Activated CD4-positive, alpha-beta memory T cell treated with anti-CD3 and anti-CD28 coated beads for 36 hours (primary cell): ENCODE results near the gene ALKBH6. TPM values are rescaled to one million over a fixed set of nuclear protein-coding genes. Genes with fewer than 3 reads are reported as not detected.

Source experiments
- CTCF ChIA-PET: fragments of 350-600 bp; sonication (Branson Sonifier 250); formaldehyde crosslinking; loops from one replicate; lab custom pipeline; 2021; ENCODE audit warnings: antibody characterized with exemption, inconsistent platforms; lab: Charles Lee
- POLR2A ChIA-PET: fragments of 350-600 bp; sonication (Branson Sonifier 250); formaldehyde crosslinking; loops from one replicate; lab custom pipeline; 2021; ENCODE audit warnings: antibody characterized with exemption; lab: Charles Lee
- DNase-seq: peaks from one replicate; pipeline ENCODE4 v3.0.0-alpha.2; 2020
- H3K27ac Mint-ChIP-seq: one replicate; pipeline ENCODE4 v1.8.0; 2021; ENCODE audit warnings: mixed read lengths
- H3K27me3 Mint-ChIP-seq: one replicate; pipeline ENCODE4 v1.8.0; 2021; ENCODE audit warnings: mixed read lengths
- H3K36me3 Mint-ChIP-seq: one replicate; pipeline ENCODE4 v1.8.0; 2021; ENCODE audit warnings: mixed read lengths
- H3K4me1 Mint-ChIP-seq: one replicate; pipeline ENCODE4 v1.8.0; 2021; ENCODE audit warnings: low read depth, mixed read lengths
- H3K4me3 Mint-ChIP-seq: one replicate; pipeline ENCODE4 v1.8.0; 2021; ENCODE audit warnings: mild to moderate bottlenecking, mixed read lengths
- H3K9me3 Mint-ChIP-seq: one replicate; pipeline ENCODE4 v1.8.0; 2021; ENCODE audit warnings: mixed read lengths
- intact Hi-C: fragments of 100-400 bp; cut with micrococcal nuclease; formaldehyde crosslinking; loops from one replicate; pipeline ENCODE4 v1.15.1; 2023
- total RNA-seq, 2 experiments: library from RNA; stranded (reverse); gene quantifications; one replicate each; pipeline ENCODE4 v1.2.3, GENCODE V29; 2021

The ALKBH6 gene
- 10 to 100 TPM; 40.9 to 44.7 TPM for total RNA-seq

- H3K27ac Mint-ChIP-seq, result peak within 1 kb of the TSS; percentile 95
- CTCF ChIA-PET, result interaction anchor here (0.7 to 1.3 kb wide), 3 partner anchors 17 to 959 kb away, joined by 3 to 5 read pairs (median 5); no protein-coding TSS in a partner anchor
- no peaks in the 10 kb centered on the region for H3K9me3 Mint-ChIP-seq
- peak within 1 kb of the TSS; percentile 99 for H3K4me3 Mint-ChIP-seq
- POLR2A ChIA-PET, result interaction anchor here (1.2 to 1.7 kb wide), 5 partner anchors 20 to 114 kb away, joined by 3 to 12 read pairs (median 4); partner anchors contain the start of genes POLR2I, SDHAF1, THAP8 and WDR62
- H3K4me1 Mint-ChIP-seq, result peaks cover 37% of the 10 kb centered on the region
- H3K36me3 Mint-ChIP-seq, result peaks cover 4% of the 10 kb centered on the region
- H3K27me3 Mint-ChIP-seq, result no peaks in the 10 kb centered on the region
- intact Hi-C loops, result loop anchor here (1.0 to 2.0 kb wide), 3 partner anchors 19 to 101 kb away; partner anchors contain the start of genes SDHAF1, TBCB, THAP8 and WDR62
- peak; percentile 100 for DNase-seq
Measured at GRCh38 chr19:36014012-36014924, at the start of gene ALKBH6. ALKBH6 (minus strand) TSS chr19:36014213; CDS start chr19:36013397, 816 bp downstream.

GRCh38 chr19:36061367-36061766, 47.4 kb upstream of the ALKBH6 start:
- Mint-ChIP-seq H3K36me3 (peaks cover 28% of the 10 kb centered on the region), H3K4me1 (peaks cover 2% of the 10 kb centered on the region), H3K9me3 (no peaks in the 10 kb centered on the region), H3K27ac (no peak overlapping the region), H3K27me3 (no peaks in the 10 kb centered on the region), H3K4me3 (no peak overlapping the region)
- POLR2A ChIA-PET, result interaction anchor here (0.8 kb wide), 1 partner anchor 32 kb away, joined by 3 read pairs; no protein-coding TSS in a partner anchor
- CTCF ChIA-PET, result interaction anchor here (0.8 to 1.6 kb wide), 6 partner anchors 9 to 109 kb away, joined by 3 to 4 read pairs (median 3); partner anchors contain the start of genes POLR2I and TBCB
- intact Hi-C loops, result no loop called here
- DNase-seq, result no peak

- peaks cover 9% of the 10 kb centered on the region for H3K4me1 Mint-ChIP-seq
- CTCF ChIA-PET, result interaction anchor here (0.8 to 1.3 kb wide), 4 partner anchors 10 to 110 kb away, joined by 3 to 4 read pairs (median 3); partner anchors contain the start of genes POLR2I and TBCB
- no peak overlapping the region for H3K27ac Mint-ChIP-seq
- H3K36me3 Mint-ChIP-seq, result peaks cover 25% of the 10 kb centered on the region
- H3K4me3 Mint-ChIP-seq, result no peak overlapping the region
- no peaks in the 10 kb centered on the region for H3K27me3 Mint-ChIP-seq
- POLR2A ChIA-PET, result no interaction called here
- no peaks in the 10 kb centered on the region for H3K9me3 Mint-ChIP-seq
- DNase-seq, result peak; percentile 35
- intact Hi-C loops, result no loop called here
Measured at GRCh38 chr19:36060430-36060829, 46.4 kb upstream of the ALKBH6 start.

- no peak for DNase-seq
- peaks cover 12% of the 10 kb centered on the region for H3K4me1 Mint-ChIP-seq
- H3K27ac Mint-ChIP-seq, result no peak overlapping the region
- ChIA-PET POLR2A (no interaction called here), CTCF (interaction anchor here (1.4 to 1.5 kb wide), 2 partner anchors 55 to 69 kb away, joined by 3 read pairs; no protein-coding TSS in a partner anchor)
- H3K9me3 Mint-ChIP-seq, result no peaks in the 10 kb centered on the region
- intact Hi-C loops, result loop anchor here (5.0 kb wide), 1 partner anchor 113 kb away; no protein-coding TSS in a partner anchor
- no peaks in the 10 kb centered on the region for H3K27me3 Mint-ChIP-seq
- no peak overlapping the region for H3K4me3 Mint-ChIP-seq
- peaks cover 17% of the 10 kb centered on the region for H3K36me3 Mint-ChIP-seq
Measured at GRCh38 chr19:36059180-36059910, 45.3 kb upstream of the ALKBH6 start.

- POLR2A ChIA-PET, result no interaction called here
- H3K4me1 Mint-ChIP-seq, result peaks cover 14% of the 10 kb centered on the region
- CTCF ChIA-PET, result interaction anchor here (1.4 to 1.5 kb wide), 2 partner anchors 55 to 69 kb away, joined by 3 read pairs; no protein-coding TSS in a partner anchor
- H3K36me3 Mint-ChIP-seq, result peaks cover 17% of the 10 kb centered on the region
- H3K27me3 Mint-ChIP-seq, result no peaks in the 10 kb centered on the region
- H3K4me3 Mint-ChIP-seq, result no peak overlapping the region
- no peak overlapping the region for H3K27ac Mint-ChIP-seq
- intact Hi-C loops, result loop anchor here (5.0 kb wide), 1 partner anchor 114 kb away; no protein-coding TSS in a partner anchor
- no peaks in the 10 kb centered on the region for H3K9me3 Mint-ChIP-seq
- no peak for DNase-seq
Measured at GRCh38 chr19:36058481-36059179, 44.6 kb upstream of the ALKBH6 start.

- peak; percentile 96 for DNase-seq
- intact Hi-C loops, result loop anchor here (1.0 to 5.0 kb wide), 7 partner anchors 38 to 407 kb away; partner anchors contain the start of genes ALKBH6, COX6B1, SDHAF1 and TBCB
- ChIA-PET POLR2A (interaction anchor here (1.0 to 1.8 kb wide), 5 partner anchors 11 to 160 kb away, joined by 3 to 6 read pairs (median 4); partner anchors contain the start of genes ALKBH6, SDHAF1, SYNE4 and ZNF146), CTCF (interaction anchor here (0.8 to 1.2 kb wide), 4 partner anchors 73 to 108 kb away, joined by 3 to 4 read pairs (median 3); no protein-coding TSS in a partner anchor)
- Mint-ChIP-seq H3K4me1 (peaks cover 18% of the 10 kb centered on the region), H3K27ac (peak within 1 kb of the TSS; percentile 98), H3K27me3 (no peaks in the 10 kb centered on the region), H3K36me3 (peaks cover 8% of the 10 kb centered on the region), H3K9me3 (no peaks in the 10 kb centered on the region), H3K4me3 (peak within 1 kb of the TSS; percentile 98)
Measured at GRCh38 chr19:36054733-36055686, 41.0 kb upstream of the ALKBH6 start, which contains the start of gene WDR62. WDR62 (plus strand) TSS chr19:36054897; CDS start chr19:36054972, 75 bp downstream.

- intact Hi-C loops, result loop anchor here (1.0 to 2.0 kb wide), 6 partner anchors 39 to 406 kb away; partner anchors contain the start of genes ALKBH6, COX6B1, SDHAF1 and TBCB
Measured at GRCh38 chr19:36054119-36054732, 40.2 kb upstream of the ALKBH6 start, which contains the start of gene THAP8. THAP8 (minus strand) TSS chr19:36054285; CDS start chr19:36054217, 68 bp downstream.

GRCh38 chr19:36051637-36052036, 37.6 kb upstream of the ALKBH6 start:
- Mint-ChIP-seq H3K4me3 (no peak overlapping the region), H3K27ac (no peak overlapping the region), H3K4me1 (peaks cover 18% of the 10 kb centered on the region), H3K27me3 (no peaks in the 10 kb centered on the region), H3K9me3 (no peaks in the 10 kb centered on the region), H3K36me3 (peaks cover 1% of the 10 kb centered on the region)
- DNase-seq, result no peak
- intact Hi-C loops, result no loop called here
- CTCF ChIA-PET, result no interaction called here
- POLR2A ChIA-PET, result no interaction called here

More at GRCh38 chr19:36054119-36054732, 40.2 kb upstream of the ALKBH6 start, which contains the start of gene THAP8:
- Mint-ChIP-seq H3K36me3 (peaks cover 5% of the 10 kb centered on the region), H3K4me3 (peak within 1 kb of the TSS; percentile 98), H3K27ac (peak within 1 kb of the TSS; percentile 98), H3K4me1 (peaks cover 18% of the 10 kb centered on the region), H3K27me3 (no peaks in the 10 kb centered on the region), H3K9me3 (no peaks in the 10 kb centered on the region)
- ChIA-PET CTCF (interaction anchor here (0.8 to 1.2 kb wide), 3 partner anchors 74 to 107 kb away, joined by 3 to 4 read pairs (median 3); no protein-coding TSS in a partner anchor), POLR2A (interaction anchor here (1.0 to 1.8 kb wide), 5 partner anchors 40 to 160 kb away, joined by 3 to 6 read pairs (median 4); partner anchors contain the start of genes ALKBH6, SDHAF1, SYNE4 and ZNF146)
- peak; percentile 100 for DNase-seq

- H3K36me3 Mint-ChIP-seq, result peaks cover 5% of the 10 kb centered on the region
- intact Hi-C loops, result no loop called here
- DNase-seq, result no peak
- no peaks in the 10 kb centered on the region for H3K9me3 Mint-ChIP-seq
- H3K4me3 Mint-ChIP-seq, result no peak overlapping the region
- peaks cover 15% of the 10 kb centered on the region for H3K4me1 Mint-ChIP-seq
- ChIA-PET CTCF (no interaction called here), POLR2A (no interaction called here)
- H3K27ac Mint-ChIP-seq, result no peak overlapping the region
- H3K27me3 Mint-ChIP-seq, result no peaks in the 10 kb centered on the region
Measured at GRCh38 chr19:36051236-36051635, 37.2 kb upstream of the ALKBH6 start.
